GM18907 (cell line): ENCODE results near the gene MDM4.

Experiments
- ATAC-seq: cut with Tn5 transposase; IDR thresholded peaks from one replicate; pipeline ENCODE4 v1.9.1; 2021; ENCODE audit warnings: mild to moderate bottlenecking, moderate library complexity; ENCODE audit not compliant: unreplicated experiment

The MDM4 gene

DNA sequence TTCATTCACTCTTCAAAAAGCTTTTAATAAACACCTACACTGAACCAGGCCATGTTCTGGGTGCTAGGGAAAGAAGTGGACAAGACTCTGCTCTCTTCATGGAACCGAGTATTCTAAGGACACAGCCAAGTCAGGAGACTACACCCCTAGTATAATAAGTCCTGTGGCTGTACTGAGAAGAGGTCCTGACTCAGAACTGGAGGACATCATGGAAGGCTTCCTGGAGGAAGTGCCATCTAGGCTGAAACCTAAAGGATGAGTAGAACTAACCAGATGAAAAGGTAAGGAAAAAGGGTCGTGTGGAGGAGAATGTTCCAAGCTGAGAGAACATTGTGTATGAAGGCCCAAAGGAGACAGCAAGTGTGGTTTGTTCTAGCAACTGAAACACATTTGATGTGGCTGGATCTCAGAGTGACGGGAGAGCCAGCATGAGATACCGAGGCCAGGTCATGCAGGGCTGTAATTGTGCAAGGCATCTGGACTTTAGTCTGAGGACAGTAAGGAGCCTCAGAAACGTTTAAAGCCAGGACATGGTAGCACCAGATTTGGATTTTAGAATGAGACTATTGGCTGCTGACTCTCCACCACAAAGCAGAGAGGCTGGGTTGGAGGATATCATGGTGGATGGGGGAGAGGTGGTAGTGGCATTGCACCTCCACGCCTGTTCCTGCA is 86.8 kb downstream of the MDM4 start:
- no peak for ATAC-seq

DNA sequence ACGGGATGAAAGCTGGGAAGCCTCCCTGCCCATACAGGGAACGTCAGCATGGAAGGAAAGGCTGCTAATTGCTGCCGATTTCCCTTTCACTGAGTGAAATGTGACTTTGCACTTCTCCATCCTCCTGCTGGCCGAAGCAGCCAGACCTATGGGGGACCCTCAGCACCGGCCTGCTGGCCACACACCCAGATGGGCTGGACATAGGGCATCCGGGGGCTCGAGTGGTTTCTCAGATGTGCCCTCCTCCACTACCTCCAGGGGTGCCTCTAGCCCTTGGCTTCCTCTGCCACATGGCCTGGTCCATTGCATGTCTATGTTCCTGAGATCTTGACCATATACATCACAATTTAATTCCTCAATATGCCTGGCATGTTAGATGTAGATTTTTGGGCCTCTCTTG is 89.6 kb downstream of the MDM4 start:
- no peak for ATAC-seq
